IMR-90 (cell line): ENCODE data around the gene SYTL3. TPM values are rescaled to one million over a fixed set of nuclear protein-coding genes. Genes with fewer than 3 reads are reported as not detected.

ENCODE experiments used
- ATAC-seq: fragments of 200-7000 bp; cut with Tn5 transposase; 2 replicates; pipeline ENCODE4 v1.9.1; 2020; ENCODE audit warnings: low read depth, mild to moderate bottlenecking, moderate library complexity
- BruUV-seq: library from RNA; stranded (reverse); fragments of 400-500 nt; replicated peaks from 2 replicates; lab custom pipeline; 2021; lab: Mats Ljungman, UMichigan
- CTCF ChIA-PET: fragments of 300-600 bp; formaldehyde crosslinking; extraction: SDS; loops from one replicate; lab custom pipeline; 2021; ENCODE audit warnings: antibody characterized with exemption; lab: Yijun Ruan, JAX
- POLR2A ChIA-PET: fragments of 300-600 bp; sonication (Branson Sonifier 250); formaldehyde crosslinking; loops from one replicate; lab custom pipeline; 2022; ENCODE audit warnings: antibody characterized with exemption; ENCODE audit not compliant: unreplicated experiment; lab: Charles Lee
- DNase-seq: peaks from one replicate; pipeline ENCODE4 v3.0.0; 2013
- H2AFZ ChIP-seq: replicated peaks from 2 replicates; pipeline ENCODE3; 2013; ENCODE audit warnings: low read length, mild to moderate bottlenecking; ENCODE audit not compliant: poor library complexity
- H2AK5ac ChIP-seq: 2 replicates; pipeline ENCODE4 v1.6.1; 2013; ENCODE audit warnings: low read depth, low read length, inconsistent platforms
- H2AK9ac ChIP-seq: replicated peaks from 2 replicates; pipeline ENCODE3; 2013; ENCODE audit warnings: mild to moderate bottlenecking, low read depth, low read length, moderate library complexity; ENCODE audit not compliant: poor library complexity
- H2BK120ac ChIP-seq: 2 replicates; pipeline ENCODE4 v1.6.1; 2013; ENCODE audit warnings: low read depth, low read length, inconsistent platforms
- H2BK15ac ChIP-seq: 3 replicates; pipeline ENCODE4 v1.6.1; 2013; ENCODE audit warnings: low read depth, low read length, inconsistent platforms
- H2BK20ac ChIP-seq: 2 replicates; pipeline ENCODE4 v1.6.1; 2013; ENCODE audit warnings: low read depth, mild to moderate bottlenecking, inconsistent platforms, low read length, moderate library complexity
- H2BK5ac ChIP-seq: 2 replicates; pipeline ENCODE4 v1.6.1; 2013; ENCODE audit warnings: mild to moderate bottlenecking, low read depth, low read length, inconsistent platforms; ENCODE audit not compliant: poor library complexity, severe bottlenecking
- H3K14ac ChIP-seq: replicated peaks from 2 replicates; pipeline ENCODE4 v1.6.1; 2013; ENCODE audit warnings: low read depth, low read length, inconsistent platforms
- H3K18ac ChIP-seq: 2 replicates; pipeline ENCODE4 v1.6.1; 2013; ENCODE audit warnings: low read depth, low read length, control low read depth
- H3K23ac ChIP-seq: 2 replicates; pipeline ENCODE4 v1.6.1; 2013; ENCODE audit warnings: low read depth, low read length, inconsistent platforms
- H3K27ac ChIP-seq: 2 replicates; pipeline ENCODE4 v1.5.1; 2013; ENCODE audit warnings: mild to moderate bottlenecking, control low read depth, low read length; ENCODE audit not compliant: insufficient read depth
- H3K27me3 ChIP-seq: 2 replicates; pipeline ENCODE4 v1.6.1; 2013; ENCODE audit warnings: low read length; ENCODE audit not compliant: control insufficient read depth, insufficient read depth
- H3K36me3 ChIP-seq: 2 replicates; pipeline ENCODE4 v1.6.1; 2013; ENCODE audit warnings: low read length, mixed read lengths; ENCODE audit not compliant: control insufficient read depth, insufficient read depth
- H3K4ac ChIP-seq: 2 replicates; pipeline ENCODE4 v1.6.1; 2013; ENCODE audit warnings: low read depth, low read length, inconsistent platforms
- H3K4me1 ChIP-seq: 2 replicates; pipeline ENCODE4 v1.6.1; 2013; ENCODE audit warnings: low read length, mixed read lengths; ENCODE audit not compliant: control insufficient read depth, insufficient read depth
- H3K4me2 ChIP-seq: 2 replicates; pipeline ENCODE4 v1.6.1; 2013; ENCODE audit warnings: low read depth, mild to moderate bottlenecking, control low read depth, low read length, moderate library complexity
- H3K4me3 ChIP-seq: 2 replicates; pipeline ENCODE4 v1.5.1; 2013; ENCODE audit warnings: low read depth, mild to moderate bottlenecking, control low read depth, low read length, moderate library complexity; ENCODE audit not compliant: insufficient read depth
- H3K56ac ChIP-seq: 2 replicates; pipeline ENCODE4 v1.6.1; 2013; ENCODE audit warnings: low read length, inconsistent platforms; ENCODE audit not compliant: insufficient read depth; ENCODE audit errors: extremely low read depth
- H3K79me1 ChIP-seq, 2 experiments: 2 replicates each; pipeline ENCODE4 v1.6.1; 2013; ENCODE audit warnings: low read length in 2 of 2, inconsistent platforms in 1 of 2, low read depth in 1 of 2
- H3K9ac ChIP-seq: 2 replicates; pipeline ENCODE4 v1.6.1; 2013; ENCODE audit warnings: low read depth, low read length, control low read depth
- H3K9me1 ChIP-seq: 2 replicates; pipeline ENCODE4 v1.6.1; 2013; ENCODE audit warnings: low read length, inconsistent platforms; ENCODE audit not compliant: insufficient read depth
- H3K9me3 ChIP-seq: 2 replicates; pipeline ENCODE4 v1.6.1; 2013; ENCODE audit warnings: low read length; ENCODE audit not compliant: control insufficient read depth, insufficient read depth
- H4K20me1 ChIP-seq: 2 replicates; pipeline ENCODE4 v1.6.1; 2013; ENCODE audit warnings: low read length, inconsistent platforms; ENCODE audit not compliant: insufficient read depth
- H4K5ac ChIP-seq: 2 replicates; pipeline ENCODE4 v1.6.1; 2013; ENCODE audit warnings: mild to moderate bottlenecking, low read depth, low read length, control low read depth
- H4K8ac ChIP-seq, 2 experiments: 2 replicates each; pipeline ENCODE4 v1.6.1; 2013; ENCODE audit warnings: low read depth in 2 of 2, low read length in 2 of 2, control low read depth in 1 of 2, inconsistent platforms in 1 of 2
- H4K91ac ChIP-seq: 2 replicates; pipeline ENCODE4 v1.6.1; 2013; ENCODE audit warnings: low read depth, low read length, inconsistent platforms; ENCODE audit not compliant: insufficient read depth
- CHD1 ChIP-seq: IDR thresholded peaks from 2 replicates; pipeline ENCODE4 v1.6.1; 2012; ENCODE audit warnings: low read depth, low read length, improper control_type of control experiment
- RFX5 ChIP-seq: IDR thresholded peaks from 2 replicates; pipeline ENCODE4 v1.8.0; 2012; ENCODE audit warnings: low read depth, mild to moderate bottlenecking, low read length, moderate library complexity
- USF2 ChIP-seq: fragments of 150-350 bp; IDR thresholded peaks from 2 replicates; pipeline ENCODE4 v1.6.1; 2017; ENCODE audit warnings: mild to moderate bottlenecking, antibody characterized with exemption, low read length, low read depth
- WGBS, 2 experiments: methylation state at CpG; one replicate each; pipeline versions ENCODE4 v1.1.5 to v1.1.7; 2013; ENCODE audit warnings: missing lambda C conversion rate in 2 of 2; ENCODE audit not compliant: insufficient read length in 1 of 2; ENCODE audit errors: extremely low coverage in 2 of 2; 5-methylcytosine and 5-hydroxymethylcytosine counted together
- dilution Hi-C: fragments of 300-500 bp; cut with HindIII; formaldehyde crosslinking; loops from one replicate; pipeline ENCODE4 v1.14.3; 2018; ENCODE audit warnings: low sequenced_read_pairs; ENCODE audit not compliant: unreplicated experiment
- in situ Hi-C: fragments of 300-500 bp; cut with MboI; formaldehyde crosslinking; loops from 3 replicates; pipeline ENCODE4 v1.14.3; 2019; ENCODE audit warnings: low sequenced_read_pairs, inconsistent platforms, mixed read lengths
- intact Hi-C: fragments of 100-400 bp; cut with micrococcal nuclease; formaldehyde crosslinking; loops from 2 replicates; pipeline ENCODE4 v1.10.0; 2022
- polyA plus RNA-seq, 3 experiments: library from polyadenylated mRNA; depleted of rRNA; stranded (reverse); fragments of >200 nt; gene quantifications; 2 replicates each; pipeline ENCODE4 v1.2.3, GENCODE V29; 2012; ENCODE audit warnings: low replicate concordance in 1 of 3
- total RNA-seq: library from RNA; depleted of rRNA; stranded (reverse); fragments of >200 nt; gene quantifications from 2 replicates; pipeline ENCODE4 v1.2.3, GENCODE V29; 2012

Gene SYTL3
- total and polyA plus RNA-seq, 2 of the 4 experiments (the other 2 are of a cell fraction) = 2.9 to 4.3 TPM

- ATAC-seq = no peak
- no CpG with 5 or more reads among the region's 17 CpGs for WGBS, 2 experiments
- no peak overlapping the region for H2BK120ac ChIP-seq
- no peak overlapping the region for H3K18ac ChIP-seq
- POLR2A ChIA-PET = no interaction called here
- dilution Hi-C loops (no loop called here), intact Hi-C loops (no loop called here), in situ Hi-C loops (no loop called here)
- no peak overlapping the region for H4K5ac ChIP-seq
- H4K20me1 ChIP-seq = no peaks in the 10 kb centered on the region
- TF ChIP-seq CHD1 = no peak
- TF ChIP-seq RFX5 = no peak
- no peak for TF ChIP-seq USF2
- H3K4me3 ChIP-seq = no peak overlapping the region
- H3K27ac ChIP-seq = no peak overlapping the region
- no peak overlapping the region for H2BK5ac ChIP-seq
- H3K23ac ChIP-seq = no peak overlapping the region
- no peak overlapping the region for H3K4me2 ChIP-seq
- H3K14ac ChIP-seq = no peak overlapping the region
- H4K8ac ChIP-seq = no peak overlapping the region
- H3K79me1 ChIP-seq = peaks cover 19 to 26% of the 10 kb centered on the region in 2 experiments
- no peak for DNase-seq
- no peak overlapping the region for H2BK15ac ChIP-seq
- no peaks in the 10 kb centered on the region for H3K4me1 ChIP-seq
- no peak overlapping the region for H2AK5ac ChIP-seq
- H2AK9ac ChIP-seq = no peak overlapping the region
- H3K36me3 ChIP-seq = peaks cover 45% of the 10 kb centered on the region
- H2BK20ac ChIP-seq = no peak overlapping the region
- no peaks in the 10 kb centered on the region for H3K9me3 ChIP-seq
- no peak overlapping the region for H3K9ac ChIP-seq
- CTCF ChIA-PET = no interaction called here
- no peak overlapping the region for H2AFZ ChIP-seq
- H3K27me3 ChIP-seq = no peaks in the 10 kb centered on the region
- no TSS peak for BruUV-seq
- H4K91ac ChIP-seq = no peak overlapping the region
- H3K4ac ChIP-seq = no peak overlapping the region
- no peak overlapping the region for H3K56ac ChIP-seq
- peaks cover 9% of the 10 kb centered on the region; the same call in 1 of the 2 replicates for H3K9me1 ChIP-seq
Measured at GRCh38 chr6:158774717-158775449, 125.0 kb downstream of the SYTL3 start.
